Thyroid gland (tissue), 4 donors: ENCODE data around the gene BMP3.

ENCODE experiments used
- CTCF ChIP-seq, 6 experiments: fragments of 200-600 bp in 3 of 6; fragments of 450-650 bp in 3 of 6; sonication (generic) in 3 of 6; IDR thresholded peaks; one replicate each; pipeline ENCODE4 v1.5.1; 2016 to 2019; ENCODE audit warnings: antibody characterized with exemption in 6 of 6, mild to moderate bottlenecking in 2 of 6, inconsistent platforms in 1 of 6, moderate library complexity in 1 of 6
- POLR2A ChIP-seq, 2 donors: fragments of 450-650 bp; IDR thresholded peaks; one replicate each; pipeline ENCODE4 v1.6.1; 2017; ENCODE audit warnings: antibody characterized with exemption in 2 of 2, mild to moderate bottlenecking in 2 of 2, moderate library complexity in 1 of 2

- TF ChIP-seq CTCF (IDR thresholded peaks at IDR 0.05) = no peak
- TF ChIP-seq POLR2A (IDR thresholded peaks at IDR 0.05) = no peak
Observed at GRCh38 chr4:81007417-81007816, 23.1 kb upstream of the BMP3 start.
